HG03442 (cell line): ENCODE data around the gene TRAPPC11.
A peak's percentile ranks its signal among the peaks of the same experiment; 100 is the strongest.
"Not testable (repeated sequence)": the region's sequence is repeated elsewhere in the genome, so short reads cannot be mapped to it uniquely, and the experiment has no call there.

ENCODE experiments used
- ATAC-seq: cut with Tn5 transposase; IDR thresholded peaks from one replicate; pipeline ENCODE4 v1.9.1; 2021; ENCODE audit warnings: mild to moderate bottlenecking, moderate library complexity; ENCODE audit not compliant: unreplicated experiment

The TRAPPC11 gene

GRCh38 chr4:183718876-183719275, 59.8 kb downstream of the TRAPPC11 start:
- no peak for ATAC-seq

GRCh38 chr4:183721207-183722081, 62.4 kb downstream of the TRAPPC11 start:
- ATAC-seq: peak; percentile 16

- ATAC-seq: peak; percentile 64
Observed at GRCh38 chr4:183722731-183723560, 63.9 kb downstream of the TRAPPC11 start.

- no peak for ATAC-seq
Observed at GRCh38 chr4:183723561-183724228, 64.6 kb downstream of the TRAPPC11 start.

GRCh38 chr4:183725585-183725984, 66.5 kb downstream of the TRAPPC11 start:
- not testable (repeated sequence) for ATAC-seq

- ATAC-seq: no peak
Observed at GRCh38 chr4:183727482-183727881, 68.4 kb downstream of the TRAPPC11 start.

- no peak for ATAC-seq
Observed at GRCh38 chr4:183728223-183729068, 69.4 kb downstream of the TRAPPC11 start.

GRCh38 chr4:183729069-183729406, 69.9 kb downstream of the TRAPPC11 start:
- ATAC-seq: no peak

- no peak for ATAC-seq
Observed at GRCh38 chr4:183729430-183730328, 70.6 kb downstream of the TRAPPC11 start.

- ATAC-seq: no peak
Observed at GRCh38 chr4:183732296-183732695, 73.2 kb downstream of the TRAPPC11 start.

- ATAC-seq: no peak
Observed at GRCh38 chr4:183733181-183733580, 74.1 kb downstream of the TRAPPC11 start.

- ATAC-seq: peak; percentile 95
Observed at GRCh38 chr4:183738081-183738673, 79.1 kb downstream of the TRAPPC11 start.

- no peak for ATAC-seq
Observed at GRCh38 chr4:183738961-183739360, 79.9 kb downstream of the TRAPPC11 start.

- ATAC-seq: peak; percentile 42
Observed at GRCh38 chr4:183746305-183747229, 87.5 kb downstream of the TRAPPC11 start.

GRCh38 chr4:183747380-183747779, 88.3 kb downstream of the TRAPPC11 start:
- no peak for ATAC-seq

GRCh38 chr4:183747931-183748670, 89.0 kb downstream of the TRAPPC11 start:
- ATAC-seq: no peak

GRCh38 chr4:183751106-183751505, 92.0 kb downstream of the TRAPPC11 start:
- no peak for ATAC-seq
